Right atrium auricular region (tissue), 2 donors: ENCODE results near the gene PIK3CB. TPM values are rescaled to one million over a fixed set of nuclear protein-coding genes. Genes with fewer than 3 reads are reported as not detected.

ENCODE experiments used
- DNase-seq: peaks from one replicate; pipeline ENCODE4 v3.0.0-alpha.2; 2019; ENCODE audit warnings: low spot score
- H3K27ac ChIP-seq, 2 donors: fragments of 200-600 bp; sonication (generic); 1 replicate in 1 of 2; 2 replicates in 1 of 2; pipeline ENCODE4 v1.5.1; 2016 to 2019
- H3K27me3 ChIP-seq, 2 donors: fragments of 200-600 bp; sonication (generic); one replicate each; pipeline versions ENCODE4 v1.5.1 to v1.6.0; 2017 to 2019
- H3K36me3 ChIP-seq: fragments of 200-600 bp; sonication (generic); one replicate; pipeline ENCODE4 v1.5.1; 2016
- H3K4me1 ChIP-seq, 2 donors: fragments of 200-600 bp; sonication (generic); one replicate each; pipeline versions ENCODE4 v1.5.1 to v1.6.0; 2017 to 2019
- H3K4me3 ChIP-seq, 2 donors: fragments of 200-600 bp; sonication (generic); 1 replicate in 1 of 2; 2 replicates in 1 of 2; pipeline ENCODE4 v1.5.1; 2017 to 2019; ENCODE audit warnings: mild to moderate bottlenecking in 1 of 2, moderate library complexity in 1 of 2
- H3K9me3 ChIP-seq, 2 donors: fragments of 200-600 bp; sonication (generic); one replicate each; pipeline ENCODE4 v1.5.1; 2019
- CTCF ChIP-seq, 2 donors: fragments of 200-600 bp; sonication (generic); IDR thresholded peaks; one replicate each; pipeline ENCODE4 v1.5.1; 2019; ENCODE audit warnings: antibody characterized with exemption in 2 of 2
- total RNA-seq, 2 donors: library from RNA; depleted of rRNA; stranded (reverse); fragments of >200 nt; gene quantifications; one replicate each; pipeline ENCODE4 v1.1.0, GENCODE V29; 2016

Gene PIK3CB
- total RNA-seq, 2 donors from 2014 or later = 27.7 to 35.0 TPM

DNA sequence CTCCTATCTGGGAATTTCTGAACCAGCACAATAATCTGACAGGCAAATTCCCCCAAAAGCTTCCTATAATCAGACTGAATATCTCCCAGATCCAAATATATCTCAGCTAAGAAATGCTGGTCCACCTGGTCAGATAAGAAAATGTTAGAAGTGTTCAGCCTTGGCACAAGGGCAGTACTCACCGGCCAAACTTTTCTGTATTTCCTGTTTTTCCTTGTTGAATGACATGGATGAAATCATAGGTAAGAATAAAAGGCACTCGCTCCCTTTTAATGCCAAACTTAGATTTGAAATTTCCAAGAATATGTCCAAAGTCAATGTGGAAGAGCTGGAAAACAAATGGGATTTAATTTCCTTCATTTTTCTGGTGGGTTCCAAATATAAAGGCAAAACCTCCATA is 177.2 kb downstream of the PIK3CB start:
- DNase-seq = no peak
- Histone ChIP-seq H3K27ac (no peak overlapping the region), H3K36me3 (peaks cover 12% of the 10 kb centered on the region), H3K4me3 (no peak overlapping the region), H3K9me3 (no peaks in the 10 kb centered on the region), H3K4me1 (no peaks in the 10 kb centered on the region), H3K27me3 (no peaks in the 10 kb centered on the region)
- TF ChIP-seq CTCF (IDR thresholded peaks at IDR 0.05) = no peak

GRCh38 chr3:138653567-138653966 is 181.2 kb downstream of the PIK3CB start:
- Histone ChIP-seq H3K27me3 (no peaks in the 10 kb centered on the region), H3K27ac (no peak overlapping the region), H3K36me3 (peaks cover 40% of the 10 kb centered on the region), H3K4me3 (no peak overlapping the region), H3K9me3 (no peaks in the 10 kb centered on the region), H3K4me1 (no peaks in the 10 kb centered on the region)
- TF ChIP-seq CTCF (IDR thresholded peaks at IDR 0.05) = no peak
- no peak for DNase-seq

- TF ChIP-seq CTCF (IDR thresholded peaks at IDR 0.05) = no peak
- H3K4me1 ChIP-seq = no peaks in the 10 kb centered on the region
- no peak overlapping the region for H3K27ac ChIP-seq
- no peak for DNase-seq
- peaks cover 0 to 26% of the 10 kb centered on the region in 2 donors for H3K9me3 ChIP-seq
- no peak overlapping the region for H3K4me3 ChIP-seq
- H3K27me3 ChIP-seq = no peaks in the 10 kb centered on the region
- H3K36me3 ChIP-seq = peaks cover 29% of the 10 kb centered on the region
Measured at GRCh38 chr3:138649134-138649533, 185.6 kb downstream of the PIK3CB start.

- Histone ChIP-seq H3K4me1 (no peaks in the 10 kb centered on the region), H3K9me3 (peaks cover 0 to 40% of the 10 kb centered on the region in 2 donors), H3K4me3 (no peak overlapping the region), H3K36me3 (peaks cover 22% of the 10 kb centered on the region), H3K27me3 (no peaks in the 10 kb centered on the region), H3K27ac (no peak overlapping the region)
- no peak for TF ChIP-seq CTCF (IDR thresholded peaks at IDR 0.05)
- DNase-seq = no peak
Measured at GRCh38 chr3:138646513-138646912, 188.2 kb downstream of the PIK3CB start.

DNA sequence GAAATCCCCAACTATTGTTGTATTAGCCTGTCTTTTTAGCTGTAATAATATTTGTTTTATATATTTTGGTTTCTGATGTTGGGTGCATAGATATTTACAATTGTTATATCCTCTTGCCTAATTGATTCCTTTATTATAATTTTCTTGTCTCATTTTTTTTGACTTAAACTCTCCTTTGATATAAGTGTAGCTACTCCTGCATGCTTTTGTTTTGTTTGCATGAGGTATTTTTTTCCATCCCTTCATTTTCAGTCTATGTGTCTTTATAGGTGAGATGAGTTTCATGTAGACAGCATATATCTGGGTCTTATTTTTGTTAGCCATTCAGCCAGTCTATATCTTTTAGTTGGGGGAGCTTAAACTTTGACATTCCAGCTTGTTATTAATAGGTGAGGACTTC is 188.7 kb downstream of the PIK3CB start:
- TF ChIP-seq CTCF (IDR thresholded peaks at IDR 0.05) = no peak
- no peaks in the 10 kb centered on the region for H3K4me1 ChIP-seq
- H3K27me3 ChIP-seq = no peaks in the 10 kb centered on the region
- peaks cover 0 to 40% of the 10 kb centered on the region in 2 donors for H3K9me3 ChIP-seq
- no peak overlapping the region for H3K4me3 ChIP-seq
- H3K27ac ChIP-seq = no peak overlapping the region
- H3K36me3 ChIP-seq = peaks cover 22% of the 10 kb centered on the region
- no peak for DNase-seq

GRCh38 chr3:138642927-138643253 is 191.8 kb downstream of the PIK3CB start:
- no peak overlapping the region for H3K4me3 ChIP-seq
- H3K9me3 ChIP-seq = peaks cover 0 to 40% of the 10 kb centered on the region in 2 donors
- no peaks in the 10 kb centered on the region for H3K27me3 ChIP-seq
- no peak for DNase-seq
- no peaks in the 10 kb centered on the region for H3K4me1 ChIP-seq
- no peak for TF ChIP-seq CTCF (IDR thresholded peaks at IDR 0.05)
- no peaks in the 10 kb centered on the region for H3K36me3 ChIP-seq
- H3K27ac ChIP-seq = no peak overlapping the region
